KOPT-K1 (cell line): Measurements from ENCODE around the gene KREMEN1.

Experiments used
- H3K27ac ChIP-seq: fragments of 200-600 bp; sonication (generic); 2 replicates; pipeline ENCODE4 v1.5.1; 2016; ENCODE audit warnings: antibody characterized with exemption, mild to moderate bottlenecking, low read depth, low read length; ENCODE audit not compliant: poor library complexity, severe bottlenecking
- H3K36me3 ChIP-seq: fragments of 200-600 bp; sonication (generic); 2 replicates; pipeline ENCODE4 v1.5.1; 2017; ENCODE audit warnings: antibody characterized with exemption, mild to moderate bottlenecking, low read length, moderate library complexity; ENCODE audit not compliant: insufficient read depth
- H3K9me3 ChIP-seq: fragments of 200-600 bp; sonication (generic); 2 replicates; pipeline ENCODE4 v1.5.1; 2017; ENCODE audit warnings: antibody characterized with exemption, low read length, mild to moderate bottlenecking; ENCODE audit not compliant: insufficient read depth, poor library complexity, severe bottlenecking

Gene KREMEN1

GRCh38 chr22:29040385-29041275, 32.2 kb upstream of the KREMEN1 start:
- Histone ChIP-seq H3K36me3 (no peaks in the 10 kb centered on the region), H3K27ac (no peak overlapping the region), H3K9me3 (no peaks in the 10 kb centered on the region)

DNA sequence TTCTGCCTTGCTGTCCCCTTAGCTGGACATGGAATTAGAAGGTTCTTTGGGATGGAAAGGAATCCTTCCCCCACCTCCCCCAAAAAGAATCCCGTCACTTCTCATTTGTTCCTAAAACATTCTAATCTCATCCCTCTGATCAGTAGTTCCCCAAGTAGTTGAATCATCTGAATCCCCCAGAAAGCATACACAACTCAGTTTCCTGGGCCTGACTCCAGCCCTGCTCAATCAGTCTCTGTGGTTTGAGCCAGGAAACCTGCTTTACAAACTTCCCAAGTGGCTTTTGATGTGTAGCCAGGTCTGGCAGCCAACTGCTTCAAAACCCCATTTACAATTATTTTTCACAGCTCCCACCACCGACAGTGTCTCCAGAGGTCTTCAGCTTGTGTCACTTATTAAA, 31.4 kb upstream of the KREMEN1 start:
- Histone ChIP-seq H3K9me3 (no peaks in the 10 kb centered on the region), H3K36me3 (no peaks in the 10 kb centered on the region), H3K27ac (no peak overlapping the region)

GRCh38 chr22:29043906-29044575, 28.8 kb upstream of the KREMEN1 start:
- Histone ChIP-seq H3K27ac (no peak overlapping the region), H3K9me3 (no peaks in the 10 kb centered on the region), H3K36me3 (no peaks in the 10 kb centered on the region)

DNA sequence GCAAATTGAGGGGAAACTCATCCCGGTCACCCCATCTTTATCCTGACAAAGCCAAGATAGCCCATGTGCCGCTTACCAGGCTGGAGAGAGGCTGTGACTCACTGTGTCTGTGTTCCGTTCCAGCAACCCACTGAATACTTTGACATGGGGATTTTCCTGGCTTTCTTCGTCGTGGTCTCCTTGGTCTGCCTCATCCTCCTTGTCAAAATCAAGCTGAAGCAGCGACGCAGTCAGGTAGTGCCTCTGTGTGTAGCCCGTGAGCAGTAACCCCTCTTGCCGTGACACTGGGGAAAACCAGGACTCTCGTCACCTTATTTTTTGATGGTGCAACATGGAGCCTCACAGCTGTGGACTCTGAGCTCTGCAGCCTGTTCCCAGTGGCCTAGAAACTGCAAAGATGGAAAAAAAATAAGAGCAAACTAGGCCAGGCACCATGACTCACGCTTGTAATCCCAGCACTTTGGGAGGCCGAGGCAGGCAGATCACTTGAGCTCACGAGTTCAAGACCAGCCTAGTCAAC, 28.1 kb upstream of the KREMEN1 start:
- no peak overlapping the region for H3K27ac ChIP-seq
- no peaks in the 10 kb centered on the region for H3K9me3 ChIP-seq
- H3K36me3 ChIP-seq = no peaks in the 10 kb centered on the region

- Histone ChIP-seq H3K27ac (no peak overlapping the region), H3K36me3 (no peaks in the 10 kb centered on the region), H3K9me3 (no peaks in the 10 kb centered on the region)
Observed at GRCh38 chr22:29048822-29049654, 23.8 kb upstream of the KREMEN1 start.

DNA sequence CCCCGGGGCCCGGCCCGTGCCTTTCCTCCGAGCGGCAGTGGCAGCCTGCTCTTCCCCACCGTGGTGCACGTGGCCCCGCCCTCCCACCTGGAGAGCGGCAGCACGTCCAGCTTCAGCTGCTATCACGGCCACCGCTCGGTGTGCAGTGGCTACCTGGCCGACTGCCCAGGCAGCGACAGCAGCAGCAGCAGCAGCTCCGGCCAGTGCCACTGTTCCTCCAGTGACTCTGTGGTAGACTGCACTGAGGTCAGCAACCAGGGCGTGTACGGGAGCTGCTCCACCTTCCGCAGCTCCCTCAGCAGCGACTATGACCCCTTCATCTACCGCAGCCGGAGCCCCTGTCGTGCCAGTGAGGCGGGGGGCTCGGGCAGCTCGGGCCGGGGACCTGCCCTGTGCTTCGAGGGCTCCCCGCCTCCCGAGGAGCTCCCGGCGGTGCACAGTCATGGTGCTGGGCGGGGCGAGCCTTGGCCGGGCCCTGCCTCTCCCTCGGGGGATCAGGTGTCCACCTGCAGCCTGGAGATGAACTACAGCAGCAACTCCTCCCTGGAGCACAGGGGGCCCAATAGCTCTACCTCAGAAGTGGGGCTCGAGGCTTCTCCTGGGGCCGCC, 23.1 kb upstream of the KREMEN1 start:
- Histone ChIP-seq H3K27ac (no peak overlapping the region), H3K9me3 (no peaks in the 10 kb centered on the region), H3K36me3 (no peaks in the 10 kb centered on the region)

DNA sequence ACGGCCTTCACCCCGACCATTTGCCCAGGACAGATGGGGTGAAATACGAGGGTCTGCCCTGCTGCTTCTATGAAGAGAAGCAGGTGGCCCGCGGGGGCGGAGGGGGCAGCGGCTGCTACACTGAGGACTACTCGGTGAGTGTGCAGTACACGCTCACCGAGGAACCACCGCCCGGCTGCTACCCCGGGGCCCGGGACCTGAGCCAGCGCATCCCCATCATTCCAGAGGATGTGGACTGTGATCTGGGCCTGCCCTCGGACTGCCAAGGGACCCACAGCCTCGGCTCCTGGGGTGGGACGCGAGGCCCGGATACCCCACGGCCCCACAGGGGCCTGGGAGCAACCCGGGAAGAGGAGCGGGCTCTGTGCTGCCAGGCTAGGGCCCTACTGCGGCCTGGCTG, 22.4 kb upstream of the KREMEN1 start:
- Histone ChIP-seq H3K9me3 (no peaks in the 10 kb centered on the region), H3K27ac (no peak overlapping the region), H3K36me3 (no peaks in the 10 kb centered on the region)

GRCh38 chr22:29053048-29053702, 19.7 kb upstream of the KREMEN1 start:
- Histone ChIP-seq H3K9me3 (no peaks in the 10 kb centered on the region), H3K27ac (no peak overlapping the region), H3K36me3 (no peaks in the 10 kb centered on the region)

DNA sequence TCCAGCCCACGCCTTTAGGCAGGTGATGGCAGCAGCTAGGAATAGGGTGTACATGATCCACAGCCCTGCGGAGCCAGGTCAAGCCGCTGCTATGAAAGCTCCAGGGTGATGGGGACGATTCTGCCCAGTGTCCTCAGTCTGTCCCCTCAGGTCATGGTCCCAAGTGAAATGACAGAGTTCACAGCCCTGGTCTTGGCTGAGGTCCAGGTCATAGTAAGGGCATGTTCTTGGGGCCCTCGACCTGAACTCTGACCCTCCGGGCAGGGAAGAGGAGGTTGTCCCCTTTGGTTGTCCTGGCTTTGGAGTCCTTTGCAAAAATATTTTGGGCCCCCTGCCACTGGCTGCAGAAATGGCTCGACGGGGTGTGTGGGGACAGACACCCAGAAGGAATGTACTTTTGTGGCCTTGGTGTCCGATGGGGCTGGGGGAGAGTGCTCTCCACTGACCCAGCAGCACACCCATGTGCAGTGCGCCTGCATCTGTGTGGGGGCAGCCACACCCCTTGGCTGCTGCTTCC, 18.5 kb upstream of the KREMEN1 start:
- Histone ChIP-seq H3K36me3 (no peaks in the 10 kb centered on the region), H3K27ac (no peak overlapping the region), H3K9me3 (no peaks in the 10 kb centered on the region)

DNA sequence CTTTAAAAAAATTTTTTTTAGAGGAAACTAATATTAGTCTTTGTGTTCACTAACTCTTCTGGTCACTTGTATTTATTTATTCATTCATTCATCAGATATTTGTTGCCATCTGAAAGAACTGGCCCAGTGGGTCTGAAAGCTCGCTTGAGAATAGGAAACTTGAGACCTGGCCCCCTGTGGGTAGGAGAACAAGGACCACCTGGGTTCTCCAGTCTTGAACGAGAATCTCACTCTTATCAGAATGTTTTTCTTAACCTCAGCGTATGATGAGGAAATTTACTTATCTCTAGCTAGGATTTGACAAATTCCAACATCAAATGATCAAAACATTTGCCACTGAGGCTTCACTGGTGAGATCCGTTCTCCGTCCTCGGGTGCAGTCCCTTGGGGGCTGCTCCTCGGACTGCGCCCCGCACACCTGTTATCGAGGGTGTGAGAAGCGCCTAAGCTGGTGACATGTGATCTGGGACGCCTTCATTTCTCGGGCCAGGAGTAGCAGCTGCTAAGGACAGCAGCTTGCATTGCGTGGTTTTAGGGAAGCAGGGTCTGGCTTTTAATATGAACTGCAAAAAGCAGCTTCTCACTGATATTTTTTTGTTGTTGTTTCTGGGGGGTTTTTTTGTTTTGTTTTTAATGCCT, 17.5 kb upstream of the KREMEN1 start:
- H3K27ac ChIP-seq = no peak overlapping the region
- no peaks in the 10 kb centered on the region for H3K9me3 ChIP-seq
- H3K36me3 ChIP-seq = no peaks in the 10 kb centered on the region

DNA sequence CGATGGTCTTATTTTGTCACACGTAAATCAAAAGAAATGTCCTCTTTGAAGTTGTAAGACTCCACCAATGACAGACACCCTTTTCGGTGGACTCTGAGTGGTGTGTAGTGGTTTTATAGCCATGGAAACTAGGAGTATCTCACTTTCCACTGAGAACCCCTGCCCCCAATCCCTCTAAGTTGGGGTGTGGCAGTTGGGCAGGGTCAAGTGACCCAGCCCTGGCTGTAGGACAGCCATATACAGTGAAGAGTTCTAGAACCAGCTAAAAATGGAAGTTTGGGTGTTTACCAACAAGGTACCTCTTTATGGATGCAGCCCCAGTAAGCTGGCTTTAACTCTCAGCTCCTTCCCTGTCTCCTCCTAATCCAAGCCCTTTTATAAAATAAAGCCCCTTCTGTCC, 16.4 kb upstream of the KREMEN1 start:
- H3K27ac ChIP-seq = no peak overlapping the region
- no peaks in the 10 kb centered on the region for H3K36me3 ChIP-seq

DNA sequence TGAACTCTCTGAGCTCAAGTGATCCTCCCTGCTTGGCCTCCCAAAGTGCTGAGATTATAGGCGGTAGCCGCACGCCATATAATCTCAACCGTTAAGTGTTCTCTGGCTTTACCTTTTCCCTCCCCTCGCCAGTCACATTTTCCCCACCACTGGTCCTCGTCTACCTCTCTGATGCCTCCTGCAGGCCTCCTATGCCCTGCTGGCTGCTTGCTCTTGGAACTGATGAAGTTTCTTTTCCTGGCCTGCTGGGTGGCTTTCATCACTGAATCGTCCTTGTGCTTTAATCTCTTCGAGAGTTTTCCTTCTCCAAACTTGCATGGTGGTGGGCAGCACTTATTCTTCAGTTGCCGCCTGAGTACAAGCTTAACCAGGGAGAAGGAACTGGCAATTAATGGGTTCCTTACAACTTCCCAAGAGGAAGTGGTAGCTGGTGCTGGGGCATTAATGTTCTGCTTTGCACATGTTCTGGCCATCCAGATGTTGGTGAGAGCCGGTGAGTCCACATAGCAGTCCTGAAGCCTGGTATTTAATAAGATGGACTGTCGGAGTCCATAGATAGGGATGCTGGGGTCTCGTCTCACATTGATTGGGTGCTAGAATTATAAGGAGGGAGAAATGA, 12.5 kb upstream of the KREMEN1 start:
- H3K36me3 ChIP-seq = no peaks in the 10 kb centered on the region
- no peak overlapping the region for H3K27ac ChIP-seq

More for the DNA sequence above, 16.4 kb upstream of the KREMEN1 start:
- no peaks in the 10 kb centered on the region for H3K9me3 ChIP-seq

DNA sequence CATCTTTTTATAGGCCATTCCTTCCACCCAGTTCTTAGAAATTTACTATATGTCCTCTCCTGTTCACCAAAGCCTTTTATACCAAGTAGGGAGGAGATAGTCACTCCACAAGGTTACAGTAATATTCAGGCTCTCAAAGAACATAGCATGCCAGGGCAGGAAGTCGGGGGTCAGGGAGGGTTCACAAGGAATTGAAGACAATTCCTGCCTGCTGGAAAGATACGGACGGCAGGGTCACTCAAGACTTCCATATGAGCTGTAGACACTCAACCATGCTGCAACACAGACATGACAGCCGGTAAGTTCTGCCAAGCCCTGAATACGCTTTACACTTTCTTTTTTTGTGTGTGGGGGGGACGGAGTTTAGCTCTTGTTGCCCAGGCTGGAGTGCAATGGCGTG, 11.9 kb upstream of the KREMEN1 start:
- no peak overlapping the region for H3K27ac ChIP-seq
- no peaks in the 10 kb centered on the region for H3K9me3 ChIP-seq
- H3K36me3 ChIP-seq = no peaks in the 10 kb centered on the region

More for the DNA sequence above, 12.5 kb upstream of the KREMEN1 start:
- no peaks in the 10 kb centered on the region for H3K9me3 ChIP-seq
